ENCODE measurements around the gene ARMC9. TPM values are rescaled to one million over a fixed set of nuclear protein-coding genes. Genes with fewer than 3 reads are reported as not detected.

The ARMC9 gene
- total and polyA plus RNA-seq, 2 of the 13 experiments (the other 11 are each of a cell fraction or from before 2014, with no cell fraction given) = 9.1 to 12.8 TPM

GRCh38 chr2:231187736-231188505 lies 10.5 kb upstream of the ARMC9 start (continued):
- no peak for TF ChIP-seq ZNF318 (CRISPR knock-in tag; IDR thresholded peaks at IDR 0.05)
- TF ChIP-seq NR2F1 (CRISPR knock-in tag; IDR thresholded peaks at IDR 0.05) = no peak
- TF ChIP-seq TOPORS (CRISPR knock-in tag; IDR thresholded peaks at IDR 0.05) = no peak
- TF ChIP-seq RELA (CRISPR knock-in tag; IDR thresholded peaks at IDR 0.05) = no peak
- TF ChIP-seq, protein P1, sequence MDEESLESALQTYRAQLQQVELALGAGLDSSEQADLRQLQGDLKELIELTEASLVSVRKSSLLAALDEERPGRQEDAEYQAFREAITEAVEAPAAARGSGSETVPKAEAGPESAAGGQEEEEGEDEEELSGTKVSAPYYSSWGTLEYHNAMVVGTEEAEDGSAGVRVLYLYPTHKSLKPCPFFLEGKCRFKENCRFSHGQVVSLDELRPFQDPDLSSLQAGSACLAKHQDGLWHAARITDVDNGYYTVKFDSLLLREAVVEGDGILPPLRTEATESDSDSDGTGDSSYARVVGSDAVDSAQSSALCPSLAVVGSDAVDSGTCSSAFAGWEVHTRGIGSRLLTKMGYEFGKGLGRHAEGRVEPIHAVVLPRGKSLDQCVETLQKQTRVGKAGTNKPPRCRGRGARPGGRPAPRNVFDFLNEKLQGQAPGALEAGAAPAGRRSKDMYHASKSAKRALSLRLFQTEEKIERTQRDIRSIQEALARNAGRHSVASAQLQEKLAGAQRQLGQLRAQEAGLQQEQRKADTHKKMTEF (CRISPR knock-in tag; IDR thresholded peaks at IDR 0.05) = peak; percentile 78
- TF ChIP-seq ZNF460 (CRISPR knock-in tag; IDR thresholded peaks at IDR 0.05; ENCODE audit: borderline replicate concordance) = no peak
- no peak for TF ChIP-seq ZNF670 (CRISPR knock-in tag; IDR thresholded peaks at IDR 0.05; ENCODE audit: borderline replicate concordance)
- TF ChIP-seq, protein P2, sequence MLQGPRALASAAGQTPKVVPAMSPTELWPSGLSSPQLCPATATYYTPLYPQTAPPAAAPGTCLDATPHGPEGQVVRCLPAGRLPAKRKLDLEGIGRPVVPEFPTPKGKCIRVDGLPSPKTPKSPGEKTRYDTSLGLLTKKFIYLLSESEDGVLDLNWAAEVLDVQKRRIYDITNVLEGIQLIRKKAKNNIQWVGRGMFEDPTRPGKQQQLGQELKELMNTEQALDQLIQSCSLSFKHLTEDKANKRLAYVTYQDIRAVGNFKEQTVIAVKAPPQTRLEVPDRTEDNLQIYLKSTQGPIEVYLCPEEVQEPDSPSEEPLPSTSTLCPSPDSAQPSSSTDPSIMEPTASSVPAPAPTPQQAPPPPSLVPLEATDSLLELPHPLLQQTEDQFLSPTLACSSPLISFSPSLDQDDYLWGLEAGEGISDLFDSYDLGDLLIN (CRISPR knock-in tag; IDR thresholded peaks at IDR 0.05; ENCODE audit: borderline replicate concordance) = no peak
- TF ChIP-seq, protein P3, sequence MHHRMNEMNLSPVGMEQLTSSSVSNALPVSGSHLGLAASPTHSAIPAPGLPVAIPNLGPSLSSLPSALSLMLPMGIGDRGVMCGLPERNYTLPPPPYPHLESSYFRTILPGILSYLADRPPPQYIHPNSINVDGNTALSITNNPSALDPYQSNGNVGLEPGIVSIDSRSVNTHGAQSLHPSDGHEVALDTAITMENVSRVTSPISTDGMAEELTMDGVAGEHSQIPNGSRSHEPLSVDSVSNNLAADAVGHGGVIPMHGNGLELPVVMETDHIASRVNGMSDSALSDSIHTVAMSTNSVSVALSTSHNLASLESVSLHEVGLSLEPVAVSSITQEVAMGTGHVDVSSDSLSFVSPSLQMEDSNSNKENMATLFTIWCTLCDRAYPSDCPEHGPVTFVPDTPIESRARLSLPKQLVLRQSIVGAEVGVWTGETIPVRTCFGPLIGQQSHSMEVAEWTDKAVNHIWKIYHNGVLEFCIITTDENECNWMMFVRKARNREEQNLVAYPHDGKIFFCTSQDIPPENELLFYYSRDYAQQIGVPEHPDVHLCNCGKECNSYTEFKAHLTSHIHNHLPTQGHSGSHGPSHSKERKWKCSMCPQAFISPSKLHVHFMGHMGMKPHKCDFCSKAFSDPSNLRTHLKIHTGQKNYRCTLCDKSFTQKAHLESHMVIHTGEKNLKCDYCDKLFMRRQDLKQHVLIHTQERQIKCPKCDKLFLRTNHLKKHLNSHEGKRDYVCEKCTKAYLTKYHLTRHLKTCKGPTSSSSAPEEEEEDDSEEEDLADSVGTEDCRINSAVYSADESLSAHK (CRISPR knock-in tag; IDR thresholded peaks at IDR 0.05; ENCODE audit: borderline replicate concordance) = no peak
- TF ChIP-seq SMARCE1 (IDR thresholded peaks at IDR 0.05; ENCODE audit: borderline replicate concordance) = no peak
- TF ChIP-seq, protein P4, sequence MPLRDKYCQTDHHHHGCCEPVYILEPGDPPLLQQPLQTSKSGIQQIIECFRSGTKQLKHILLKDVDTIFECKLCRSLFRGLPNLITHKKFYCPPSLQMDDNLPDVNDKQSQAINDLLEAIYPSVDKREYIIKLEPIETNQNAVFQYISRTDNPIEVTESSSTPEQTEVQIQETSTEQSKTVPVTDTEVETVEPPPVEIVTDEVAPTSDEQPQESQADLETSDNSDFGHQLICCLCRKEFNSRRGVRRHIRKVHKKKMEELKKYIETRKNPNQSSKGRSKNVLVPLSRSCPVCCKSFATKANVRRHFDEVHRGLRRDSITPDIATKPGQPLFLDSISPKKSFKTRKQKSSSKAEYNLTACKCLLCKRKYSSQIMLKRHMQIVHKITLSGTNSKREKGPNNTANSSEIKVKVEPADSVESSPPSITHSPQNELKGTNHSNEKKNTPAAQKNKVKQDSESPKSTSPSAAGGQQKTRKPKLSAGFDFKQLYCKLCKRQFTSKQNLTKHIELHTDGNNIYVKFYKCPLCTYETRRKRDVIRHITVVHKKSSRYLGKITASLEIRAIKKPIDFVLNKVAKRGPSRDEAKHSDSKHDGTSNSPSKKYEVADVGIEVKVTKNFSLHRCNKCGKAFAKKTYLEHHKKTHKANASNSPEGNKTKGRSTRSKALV (CRISPR knock-in tag; IDR thresholded peaks at IDR 0.05) = no peak
- no peak for TF ChIP-seq ZNF891 (CRISPR knock-in tag; IDR thresholded peaks at IDR 0.05)

All from HepG2 (cell line).